ENCODE data around the gene DTX1. TPM values are rescaled to one million over a fixed set of nuclear protein-coding genes. Genes with fewer than 3 reads are reported as not detected.

Gene DTX1
- 10 to 100 TPM; 12.2 to 14.5 (median 13.6) TPM for polyA plus RNA-seq (ENCODE audit: insufficient read length in 3 of 3)
- long read RNA-seq, donor 1, result 0 reads
- long read RNA-seq, donor 2, partial matches to known transcripts, result 0 of 1 reads
- long read RNA-seq, donor 2, other reads (novel, unspliced or antisense), result 0 of 1 reads
- long read RNA-seq, donor 3, partial matches to known transcripts, result 0 of 2 reads
- long read RNA-seq, donor 3, other reads (novel, unspliced or antisense), result 0 of 2 reads
- long read RNA-seq, donor 4, partial matches to known transcripts, result 0 of 1 reads
- long read RNA-seq, donor 4, other reads (novel, unspliced or antisense), result 0 of 1 reads
- long read RNA-seq, donor 5, partial matches to known transcripts, result 0 of 1 reads
- long read RNA-seq, donor 5, other reads (novel, unspliced or antisense), result 0 of 1 reads
- long read RNA-seq, donor 6, result 0 reads
- long read RNA-seq, donor 7, partial matches to known transcripts, result 24 of 31 reads
- long read RNA-seq, donor 7, other reads (novel, unspliced or antisense), result 0 of 31 reads
- long read RNA-seq, donor 8, result 0 reads
- long read RNA-seq, donor 9, partial matches to known transcripts, result 0 of 3 reads
- long read RNA-seq, donor 9, other reads (novel, unspliced or antisense), result 0 of 3 reads
- long read RNA-seq, donor 10, partial matches to known transcripts, result 0 of 2 reads
- long read RNA-seq, donor 10, other reads (novel, unspliced or antisense), result 0 of 2 reads
- long read RNA-seq, donor 11, partial matches to known transcripts, result 0 of 1 reads
- long read RNA-seq, donor 11, other reads (novel, unspliced or antisense), result 0 of 1 reads
- long read RNA-seq, donor 12, partial matches to known transcripts, result 0 of 3 reads
- long read RNA-seq, donor 12, other reads (novel, unspliced or antisense), result 0 of 3 reads
- long read RNA-seq, donor 13, partial matches to known transcripts, result 5 of 5 reads
- long read RNA-seq, donor 13, other reads (novel, unspliced or antisense), result 0 of 5 reads
- long read RNA-seq, donor 14, result 0 reads
- long read RNA-seq, donor 15, partial matches to known transcripts, result 0 of 1 reads
- long read RNA-seq, donor 15, other reads (novel, unspliced or antisense), result 0 of 1 reads
- long read RNA-seq, donor 16, partial matches to known transcripts, result 0 of 1 reads
- long read RNA-seq, donor 16, other reads (novel, unspliced or antisense), result 0 of 1 reads

- no peak for DNase-seq
Observed at GRCh38 chr12:113056631-113057488, at the start of gene DTX1. DTX1 (plus strand) TSS chr12:113056730; CDS start chr12:113058193, 1,463 bp downstream.

GRCh38 chr12:113007166-113007565 is 49.4 kb upstream of the DTX1 start:
- DNase-seq, result no peak

GRCh38 chr12:113010701-113011100 is 45.8 kb upstream of the DTX1 start:
- DNase-seq, result no peak

GRCh38 chr12:113014565-113014964 is 42.0 kb upstream of the DTX1 start:
- DNase-seq, result no peak

DNA sequence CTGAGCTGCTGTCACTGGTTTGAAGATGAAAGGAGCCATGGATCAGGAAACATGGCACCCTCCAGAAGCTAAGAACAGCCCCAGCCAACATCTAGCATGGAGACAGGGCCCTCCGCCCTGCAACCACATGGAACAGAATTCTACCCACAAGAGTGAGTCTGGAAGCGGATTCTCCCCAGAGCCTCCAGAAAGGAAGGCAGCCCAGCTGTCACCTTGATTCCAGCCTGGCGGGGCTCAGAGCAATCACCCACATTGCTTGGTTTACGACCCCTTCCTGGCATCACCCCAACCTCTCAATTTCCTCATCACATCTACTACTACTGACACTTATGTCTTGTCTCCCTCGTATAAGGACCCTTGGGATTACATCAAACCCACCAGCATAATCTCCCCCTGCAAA is 39.7 kb upstream of the DTX1 start:
- no peak for DNase-seq

DNA sequence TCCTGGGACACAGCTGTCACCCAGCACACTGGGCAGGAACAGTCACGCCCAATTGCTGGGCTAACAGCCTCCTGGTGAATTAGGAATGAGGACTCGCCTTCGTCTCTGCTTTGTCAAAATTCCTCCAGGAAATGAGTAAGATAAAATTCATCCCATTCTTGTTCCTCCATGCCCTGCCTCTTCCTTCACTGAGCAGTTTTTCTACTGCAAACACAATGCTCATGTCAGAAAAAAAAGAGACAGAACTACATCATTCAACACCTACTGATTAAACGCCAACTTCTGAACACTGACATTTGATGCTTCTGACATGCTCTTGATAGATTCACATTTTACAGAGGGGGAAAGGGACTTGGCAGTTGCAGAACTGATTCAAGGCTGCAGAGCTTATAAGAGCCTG is 37.5 kb upstream of the DTX1 start:
- DNase-seq, result no peak

- DNase-seq, result no peak
Observed at GRCh38 chr12:113021500-113021899, 35.0 kb upstream of the DTX1 start.

GRCh38 chr12:113022563-113023297 is 33.8 kb upstream of the DTX1 start:
- DNase-seq, result no peak

- no peak for DNase-seq
Observed at GRCh38 chr12:113027726-113028125, 28.8 kb upstream of the DTX1 start.

GRCh38 chr12:113030875-113031525 is 25.5 kb upstream of the DTX1 start:
- DNase-seq, result peak; percentile 62

DNA sequence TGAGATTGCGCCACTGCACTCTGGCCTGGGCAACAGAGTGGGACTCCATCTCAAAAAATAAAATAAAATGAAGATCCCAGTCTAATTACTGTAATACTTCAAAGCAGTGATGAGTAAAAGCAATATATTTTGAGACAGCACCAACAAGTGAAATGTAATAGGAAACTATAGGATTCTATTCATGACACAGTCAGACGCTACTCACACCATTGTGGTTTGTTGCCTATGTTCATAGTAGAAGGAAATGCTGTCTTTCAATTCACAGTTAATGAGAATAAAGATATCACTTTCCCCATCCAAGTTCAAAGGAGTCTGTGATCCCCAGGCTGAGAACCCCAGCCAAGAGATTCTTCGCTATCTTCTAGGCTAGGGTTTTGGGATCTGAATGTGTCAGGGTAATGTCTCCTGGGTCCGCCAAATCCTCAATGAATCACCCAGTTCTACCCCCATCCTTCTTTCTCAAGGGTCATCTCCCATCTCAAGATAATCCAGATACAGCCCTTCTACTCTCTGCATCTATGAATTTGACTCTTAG is 16.6 kb upstream of the DTX1 start:
- DNase-seq, result no peak

DNA sequence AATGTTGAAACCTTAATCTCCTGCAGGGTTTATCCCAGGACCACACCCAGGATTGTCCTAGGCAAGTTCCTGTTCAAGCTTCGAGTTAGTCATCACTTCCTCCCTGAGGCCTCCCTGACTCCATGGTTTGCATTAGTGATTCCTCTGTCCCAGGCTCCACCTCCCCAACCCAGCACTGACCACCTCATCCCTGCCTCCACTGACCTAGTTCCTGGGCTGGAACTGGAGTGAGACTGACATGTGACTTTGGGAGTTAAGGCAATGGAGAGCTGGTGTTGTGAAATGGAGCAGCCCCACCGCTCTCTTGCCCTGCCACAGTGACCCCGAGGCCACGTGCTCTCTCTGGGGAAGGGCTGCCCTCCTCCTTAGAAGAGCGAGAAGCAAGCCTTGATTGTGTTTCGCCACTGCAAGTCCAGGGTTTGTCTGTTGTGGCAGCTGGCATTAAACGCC is 15.8 kb upstream of the DTX1 start:
- no peak for DNase-seq

GRCh38 chr12:113041560-113041959 is 15.0 kb upstream of the DTX1 start:
- no peak for DNase-seq

DNA sequence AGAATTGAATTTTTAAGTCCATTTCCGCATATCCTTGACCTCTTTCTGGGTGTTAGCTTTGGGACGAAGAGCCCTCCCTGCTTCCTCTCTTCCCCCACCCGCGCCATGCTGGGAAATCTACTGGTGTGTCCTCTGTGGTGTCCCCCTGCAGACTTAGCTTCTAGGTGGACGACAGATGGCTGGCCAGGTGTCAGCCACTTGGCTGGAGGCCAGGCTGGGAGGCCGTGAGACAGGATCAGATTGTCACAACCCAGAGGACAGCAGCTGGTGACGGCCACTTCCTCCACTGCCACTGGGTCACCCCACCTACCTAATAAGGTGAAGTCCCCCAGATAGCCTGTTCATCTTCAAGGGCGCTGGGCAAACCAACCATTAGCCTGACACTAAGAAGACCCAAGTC is 13.3 kb upstream of the DTX1 start:
- no peak for DNase-seq

GRCh38 chr12:113044516-113044915 is 12.0 kb upstream of the DTX1 start:
- DNase-seq, result no peak

DNA sequence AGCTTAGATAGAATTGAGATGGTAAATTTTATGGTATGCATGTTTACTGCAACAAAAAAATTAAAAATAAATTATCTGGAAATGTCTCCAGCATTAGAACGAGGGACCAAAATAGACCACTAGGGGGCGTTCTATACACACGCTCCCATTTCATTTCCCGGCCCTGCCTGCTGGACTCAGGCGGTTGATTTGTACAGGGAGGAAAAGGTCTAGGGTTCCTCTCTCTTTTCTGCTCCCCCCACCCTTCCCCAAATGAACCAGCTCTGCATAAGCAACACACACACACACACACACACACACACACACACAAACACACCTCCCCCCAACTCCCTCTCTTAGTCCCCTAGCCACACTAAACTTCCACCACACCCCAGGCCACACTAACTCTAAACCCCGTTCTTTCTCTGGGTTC is 7.8 kb upstream of the DTX1 start:
- DNase-seq, result peak; percentile 62

- peak; percentile 73 for DNase-seq
Observed at GRCh38 chr12:113049976-113050742, 6.4 kb upstream of the DTX1 start.

DNA sequence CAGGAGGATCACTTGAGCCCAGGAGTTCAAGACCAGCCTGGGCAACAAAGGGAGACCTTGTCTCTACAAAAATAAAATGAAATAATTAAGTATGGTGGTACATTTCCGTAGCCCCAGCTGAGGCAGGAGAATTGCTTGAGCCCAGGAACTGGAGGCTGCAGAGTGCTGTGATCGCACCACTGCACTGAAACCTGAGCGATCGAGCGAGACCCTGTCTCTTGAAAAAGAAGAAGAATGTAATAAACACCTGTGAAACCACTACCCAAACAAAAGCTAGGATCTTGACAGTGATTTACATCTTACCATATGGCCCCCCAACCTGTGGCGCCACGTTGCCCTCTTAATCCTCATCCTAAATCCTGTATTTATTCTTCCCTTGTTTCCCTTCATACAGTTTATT is 5.7 kb upstream of the DTX1 start:
- no peak for DNase-seq

GRCh38 chr12:113051759-113052158 is 4.8 kb upstream of the DTX1 start:
- DNase-seq, result no peak
